ENCODE measurements around the gene LTV1.
A peak's percentile ranks its signal among the peaks of the same experiment; 100 is the strongest.
"Not testable (repeated sequence)": the region's sequence is repeated elsewhere in the genome, so short reads cannot be mapped to it uniquely, and the experiment has no call there.

The LTV1 gene

GRCh38 chr6:143842902-143843676 is at the start of gene LTV1:
LTV1 (plus strand) TSS chr6:143843338; CDS start chr6:143843478, 140 bp downstream.
- peak; percentile 63 to 98 (median 94) for DNase-seq

DNA sequence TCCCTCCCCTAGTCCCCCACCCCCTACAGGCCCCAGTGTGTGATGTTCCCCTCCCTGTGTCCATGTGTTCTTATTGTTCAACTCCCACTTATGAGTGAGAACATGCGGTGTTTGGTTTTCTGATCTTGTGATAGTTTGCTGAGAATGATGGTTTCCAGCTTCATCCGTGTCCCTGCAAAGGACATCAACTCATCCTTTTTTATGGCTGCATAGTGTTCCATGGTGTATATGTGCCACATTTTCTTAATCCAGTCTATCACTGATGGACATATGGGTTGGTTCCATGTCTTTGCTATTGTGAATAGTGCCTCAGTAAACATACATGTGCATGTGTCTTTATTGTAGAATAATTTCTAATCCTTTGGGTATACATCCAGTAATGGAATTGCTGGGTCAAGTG is 46.6 kb upstream of the LTV1 start:
- DNase-seq: not testable (repeated sequence)

DNA sequence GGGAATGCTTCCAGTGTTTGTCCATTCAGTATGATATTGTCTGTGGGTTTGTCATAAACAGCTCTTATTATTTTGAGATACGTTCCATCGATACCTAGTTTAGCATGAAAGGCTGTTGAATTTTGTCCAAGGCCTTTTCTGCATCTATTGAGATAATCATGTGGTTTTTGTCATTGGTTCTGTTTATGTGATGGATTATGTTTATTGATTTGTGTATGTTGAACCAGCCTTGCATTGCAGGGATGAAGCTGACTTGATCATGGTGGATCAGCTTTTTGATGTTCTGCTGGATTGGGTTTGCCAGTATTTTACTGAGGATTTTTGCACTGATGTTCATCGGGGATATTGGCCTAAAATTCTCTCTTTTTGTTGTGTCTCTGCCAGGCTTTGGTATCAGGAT is 44.7 kb upstream of the LTV1 start:
- not testable (repeated sequence) for DNase-seq

DNA sequence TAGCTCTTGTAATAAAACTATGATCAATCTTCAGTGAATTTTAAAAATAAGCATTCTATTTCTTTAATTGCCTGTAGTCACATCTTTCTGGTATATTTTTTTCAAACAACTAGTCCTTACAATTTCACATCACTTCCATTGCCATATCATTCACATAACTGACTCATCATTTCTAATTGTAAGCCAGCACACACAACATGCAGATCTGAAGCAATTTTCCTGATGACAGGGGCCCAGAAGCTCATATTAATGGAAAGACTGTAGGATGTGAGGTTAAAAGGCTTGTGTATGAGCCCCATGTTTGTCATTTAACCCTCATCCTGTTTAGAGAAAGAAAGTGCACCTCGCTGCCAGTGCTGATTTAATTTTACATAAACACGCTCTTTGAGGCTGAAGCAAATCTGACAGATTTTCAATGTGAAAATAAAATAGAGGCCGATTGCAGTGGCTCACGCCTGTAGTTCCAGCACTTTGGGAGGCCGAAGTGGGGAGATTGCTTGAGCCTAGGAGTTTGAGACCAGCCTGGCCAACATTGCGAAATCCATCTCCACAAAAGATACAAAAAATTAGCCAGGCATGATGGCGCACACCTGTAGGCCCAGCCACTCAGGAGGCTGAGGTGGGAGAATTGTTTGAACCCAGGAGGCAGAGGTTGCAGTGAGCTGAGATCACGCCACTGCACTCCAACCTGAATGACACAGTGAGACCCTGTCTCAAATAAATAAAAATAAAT is 40.1 kb upstream of the LTV1 start:
- DNase-seq: no peak

- no peak for DNase-seq
Observed at GRCh38 chr6:143803769-143804568, 39.2 kb upstream of the LTV1 start.

DNA sequence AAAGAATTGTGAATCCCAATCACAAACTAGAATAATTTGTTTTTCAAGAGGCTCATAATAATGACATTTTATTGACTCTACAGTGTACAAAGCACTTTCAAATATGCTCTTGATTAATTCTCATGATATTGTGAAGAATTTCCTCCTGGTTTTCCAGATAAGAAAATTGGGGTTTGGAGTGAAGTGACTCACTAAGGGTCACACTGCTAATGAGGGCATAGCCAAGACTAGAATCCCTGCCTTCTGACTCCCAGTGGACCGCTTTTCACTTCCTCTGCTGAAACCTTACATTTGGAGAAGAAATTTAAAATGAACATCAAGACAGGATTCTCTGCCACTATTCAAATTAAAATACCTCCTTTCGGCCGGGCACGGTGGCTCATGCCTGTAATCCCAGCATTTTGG is 38.3 kb upstream of the LTV1 start:
- no peak for DNase-seq

GRCh38 chr6:143806282-143807102 is 36.6 kb upstream of the LTV1 start:
- no peak for DNase-seq

DNA sequence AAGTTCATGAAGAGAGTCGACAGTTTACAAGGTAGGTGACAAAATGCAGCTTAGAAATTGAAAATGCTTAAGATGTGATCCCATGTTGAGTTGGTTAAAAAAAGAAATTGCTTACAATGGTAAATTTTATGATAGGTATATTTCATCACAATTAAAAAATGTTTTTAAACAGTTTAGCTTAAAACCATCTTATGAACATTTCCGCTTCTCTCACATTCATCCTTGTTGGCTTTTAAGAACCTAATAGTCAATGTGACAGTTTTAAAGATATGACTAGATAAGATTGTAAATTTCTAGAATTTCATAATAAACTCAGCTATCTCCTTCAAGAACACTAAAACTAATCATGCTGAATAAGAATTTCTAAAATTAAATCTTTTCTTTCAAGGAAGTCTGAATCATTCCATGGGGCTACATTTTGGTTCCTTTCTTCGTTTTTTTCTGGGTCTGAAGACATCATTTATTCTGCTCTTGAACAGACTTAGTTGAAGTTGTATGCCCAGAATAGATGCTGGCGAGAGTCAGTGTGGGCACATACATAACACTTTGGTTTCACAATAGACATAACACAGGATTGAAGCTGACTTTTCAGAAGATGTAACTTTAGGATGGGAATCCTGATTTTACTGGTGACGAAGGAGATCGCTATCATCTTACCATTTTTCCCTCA is 35.9 kb upstream of the LTV1 start:
- no peak for DNase-seq

DNA sequence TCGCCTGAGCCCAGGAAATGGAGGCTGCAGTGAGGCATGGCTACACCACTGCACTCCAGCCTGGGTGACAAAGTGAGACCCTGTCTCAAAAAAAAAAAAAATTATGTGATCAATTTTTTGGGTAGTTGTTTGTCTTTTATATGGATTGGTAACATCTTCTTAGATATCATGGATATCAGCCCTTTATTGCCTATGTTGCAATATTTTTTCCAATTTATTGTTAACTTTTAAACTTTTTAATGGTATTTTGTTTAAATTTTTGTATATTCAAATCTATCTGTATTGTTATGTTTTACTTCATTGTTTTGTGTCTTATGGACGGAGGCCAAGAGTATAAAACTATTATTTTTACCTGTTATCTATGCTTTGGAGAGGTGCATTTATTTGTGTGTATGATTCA is 32.4 kb upstream of the LTV1 start:
- DNase-seq: no peak

- no peak for DNase-seq
Observed at GRCh38 chr6:143811501-143812157, 31.5 kb upstream of the LTV1 start.

- no peak for DNase-seq
Observed at GRCh38 chr6:143817621-143818020, 25.5 kb upstream of the LTV1 start.

DNA sequence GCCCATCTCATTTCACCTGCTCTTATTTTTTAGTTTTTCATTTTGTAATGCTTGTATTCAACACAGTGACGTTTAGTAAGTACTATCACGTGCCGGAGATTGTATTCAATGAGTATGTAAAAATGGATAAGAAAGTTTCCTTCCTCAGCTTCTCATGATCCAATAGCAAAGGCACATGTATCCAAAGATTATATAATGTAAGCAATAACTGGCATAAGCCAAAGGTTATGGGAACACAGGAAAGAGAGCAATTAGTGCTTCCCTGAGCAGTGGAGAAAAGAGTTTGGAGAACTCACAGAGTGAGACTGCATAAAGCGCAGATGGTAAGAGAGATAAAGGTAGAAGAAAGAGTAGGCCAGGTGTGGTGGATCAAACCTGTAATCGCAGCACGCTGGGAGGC is 21.8 kb upstream of the LTV1 start:
- DNase-seq: no peak

GRCh38 chr6:143822584-143823024 is 20.5 kb upstream of the LTV1 start:
- no peak for DNase-seq

- no peak for DNase-seq
Observed at GRCh38 chr6:143823548-143823947, 19.6 kb upstream of the LTV1 start.

DNA sequence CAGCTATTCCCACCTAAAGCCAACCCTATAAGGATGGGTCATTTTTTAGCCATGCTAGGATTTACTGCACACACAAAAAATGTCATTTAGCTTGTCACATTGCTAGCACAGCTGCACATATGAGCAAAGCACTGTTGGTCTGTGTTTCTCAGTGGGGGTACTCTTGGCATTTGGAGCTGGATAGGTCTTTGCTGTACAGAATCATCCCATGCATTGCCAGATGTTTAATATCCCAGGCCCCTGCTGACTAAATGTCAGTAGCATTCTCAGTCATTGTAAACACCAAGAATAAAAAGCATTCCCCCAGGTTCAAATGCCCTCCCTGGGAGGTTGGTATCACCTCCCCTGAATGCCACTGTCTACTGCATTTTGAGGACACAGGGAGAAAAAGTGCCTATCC is 14.6 kb upstream of the LTV1 start:
- DNase-seq: no peak

GRCh38 chr6:143836150-143836549 is 7.0 kb upstream of the LTV1 start:
- DNase-seq: no peak

GRCh38 chr6:143838395-143838794 is 4.7 kb upstream of the LTV1 start:
- no peak for DNase-seq

- no peak for DNase-seq
Observed at GRCh38 chr6:143839196-143839595, 3.9 kb upstream of the LTV1 start.

- no peak for DNase-seq
Observed at GRCh38 chr6:143840595-143841265, 2.4 kb upstream of the LTV1 start.
